NCI-H128 (cell line): Measurements from ENCODE around the gene TNFRSF19.

Experiments used
- DNase-seq: peaks from one replicate; lab custom pipeline; 2025; ENCODE audit not compliant: unreplicated experiment; lab: John Stamatoyannopoulos, UW

The TNFRSF19 gene

DNA sequence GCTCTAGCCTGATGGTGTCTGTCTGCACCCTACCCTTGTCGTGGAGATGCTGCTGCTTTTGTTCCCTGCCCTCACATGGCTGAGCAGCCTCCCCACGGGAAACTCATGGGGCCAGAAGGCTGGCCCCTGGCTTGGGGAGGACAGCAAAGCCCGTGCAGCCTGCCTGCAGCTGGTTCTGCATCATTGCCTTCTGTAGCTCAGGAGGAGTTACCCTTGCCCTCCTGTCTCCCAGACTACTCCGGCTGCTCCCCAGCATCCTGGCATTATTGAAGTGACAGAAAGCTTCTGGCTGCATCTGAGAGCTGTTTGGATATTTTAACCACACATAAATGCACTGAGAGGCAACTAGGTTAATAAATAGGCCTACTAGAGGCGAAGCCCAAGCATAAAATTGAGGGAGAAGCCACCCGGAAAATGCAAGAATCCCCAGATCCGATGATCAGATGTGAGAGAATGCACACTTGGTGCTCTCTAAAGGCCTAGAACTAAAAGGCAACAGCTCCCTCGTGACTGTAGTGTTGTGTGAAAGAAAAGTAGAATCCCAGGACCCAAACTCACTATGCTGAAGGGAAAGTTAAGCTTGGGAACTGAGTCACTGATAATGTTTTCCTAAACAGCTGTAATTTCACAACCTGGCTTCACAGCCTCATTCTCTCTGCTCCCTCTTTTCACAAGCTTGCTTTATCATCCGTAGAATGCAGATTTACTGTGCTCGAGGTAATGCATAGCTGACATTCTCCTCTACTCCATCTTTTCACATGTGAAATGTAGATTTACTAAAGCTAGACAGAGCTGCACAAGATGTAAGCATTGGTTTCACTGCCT, 110.8 kb downstream of the TNFRSF19 start:
- no peak for DNase-seq

DNA sequence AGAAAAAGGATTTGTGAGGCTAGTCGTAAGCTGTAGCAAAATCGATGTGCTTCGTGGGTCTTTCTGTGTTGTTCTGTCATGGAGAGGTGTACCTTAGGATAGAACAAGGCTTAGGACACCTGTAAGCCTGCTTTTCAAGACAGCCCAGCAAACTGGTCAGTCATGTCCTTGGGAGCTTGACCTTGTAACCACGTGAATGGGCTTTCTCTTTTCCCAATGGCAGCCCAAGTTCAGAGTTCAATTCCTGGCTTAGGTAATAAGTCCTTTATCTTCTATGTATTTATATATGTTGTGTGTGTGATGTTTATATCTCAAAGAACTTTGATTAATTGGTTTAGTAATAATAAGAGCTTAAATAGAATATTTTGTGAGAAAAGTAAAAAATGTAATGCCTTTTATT, 112.9 kb downstream of the TNFRSF19 start:
- no peak for DNase-seq

DNA sequence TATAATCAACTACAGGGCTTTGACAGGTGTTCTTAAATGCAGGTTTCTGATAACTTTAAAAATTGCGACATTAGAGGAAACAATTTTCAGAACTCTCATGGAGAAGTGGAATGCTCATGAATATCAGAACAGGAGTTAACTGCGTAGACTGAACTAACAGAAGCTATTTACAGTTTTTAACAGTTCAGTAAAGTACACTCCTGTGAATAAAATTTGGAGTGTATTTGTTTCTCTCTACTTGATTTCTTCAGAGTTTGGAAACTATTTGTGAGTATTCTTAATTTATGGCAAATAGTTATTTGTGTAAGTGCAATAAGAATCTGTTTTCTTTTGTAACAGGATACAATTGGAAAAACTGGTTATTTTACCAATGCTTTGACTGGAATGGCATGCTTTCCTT, 114.4 kb downstream of the TNFRSF19 start:
- DNase-seq = no peak

DNA sequence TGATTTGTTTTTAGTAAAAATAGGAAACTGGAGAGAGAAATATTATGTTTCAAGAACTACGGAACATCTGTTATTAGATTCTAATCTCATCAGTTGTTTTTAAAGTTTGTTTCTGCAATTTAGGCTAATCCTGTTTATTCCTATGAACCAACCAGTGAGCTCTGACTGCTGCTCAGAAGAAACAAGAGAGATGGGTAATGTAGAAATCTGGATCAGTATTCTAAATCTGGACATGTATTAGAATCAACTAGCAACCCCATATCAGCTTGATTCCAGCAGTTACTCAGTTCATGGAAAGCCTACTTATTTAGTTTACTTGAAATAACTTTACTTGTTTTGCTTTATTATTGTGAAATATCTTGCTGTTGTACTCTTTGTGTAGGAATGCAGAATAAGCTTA, 115.2 kb downstream of the TNFRSF19 start:
- no peak for DNase-seq

DNA sequence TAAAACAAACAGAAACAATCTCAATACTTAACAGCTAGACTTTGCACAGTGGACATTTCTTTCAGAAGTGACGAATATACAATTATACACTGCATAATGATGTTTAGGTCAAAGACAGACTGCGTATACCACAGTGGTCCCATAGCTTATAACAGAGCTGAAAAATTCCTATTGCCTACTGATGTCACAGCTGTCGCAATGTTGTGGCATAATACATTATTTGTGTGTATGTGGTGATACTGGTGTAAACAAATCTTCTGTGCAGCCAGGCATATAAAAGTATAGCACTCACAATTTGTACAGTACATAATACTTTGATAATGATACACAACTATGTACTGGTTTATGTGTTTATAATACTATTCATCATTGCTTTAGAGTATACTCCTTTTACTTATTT, 116.7 kb downstream of the TNFRSF19 start:
- DNase-seq = no peak

DNA sequence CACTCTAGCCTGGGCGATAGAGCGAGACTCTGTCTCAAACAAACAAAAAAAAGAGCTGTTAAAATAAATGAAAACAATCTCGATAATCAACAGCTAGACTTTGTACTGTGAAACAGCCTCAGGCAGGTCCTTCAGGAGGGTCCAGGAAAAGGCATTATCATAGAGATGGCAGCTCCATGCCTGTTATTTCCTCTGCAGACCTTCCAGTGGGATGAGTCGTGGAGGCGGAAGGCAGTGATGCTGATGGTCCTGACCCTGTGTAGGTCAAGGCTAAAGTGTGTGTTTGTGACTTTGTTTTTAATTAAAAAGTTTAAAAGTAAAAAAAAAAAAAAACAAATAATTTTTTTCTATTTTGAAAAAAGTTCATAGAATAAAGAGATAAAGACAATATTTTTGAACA, 117.4 kb downstream of the TNFRSF19 start:
- DNase-seq = no peak

DNA sequence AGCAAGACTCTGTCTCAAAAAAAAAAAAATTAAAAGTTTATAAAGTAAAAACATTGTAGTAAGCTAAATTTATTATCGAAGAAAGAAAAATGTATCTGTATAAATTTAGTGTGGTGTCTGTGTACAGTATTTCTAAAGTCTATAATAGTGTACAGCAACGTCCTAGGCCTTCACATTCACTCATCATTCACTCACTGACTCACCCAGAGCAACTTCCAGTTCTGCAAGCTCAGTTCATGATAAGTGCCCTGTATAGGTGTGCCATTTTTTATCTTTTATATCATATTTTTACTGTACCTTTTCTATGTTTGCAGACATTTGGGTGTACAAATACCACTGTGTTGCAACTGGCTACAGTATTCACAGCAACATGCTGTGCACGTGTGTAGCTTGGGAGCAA, 118.1 kb downstream of the TNFRSF19 start:
- DNase-seq = no peak

DNA sequence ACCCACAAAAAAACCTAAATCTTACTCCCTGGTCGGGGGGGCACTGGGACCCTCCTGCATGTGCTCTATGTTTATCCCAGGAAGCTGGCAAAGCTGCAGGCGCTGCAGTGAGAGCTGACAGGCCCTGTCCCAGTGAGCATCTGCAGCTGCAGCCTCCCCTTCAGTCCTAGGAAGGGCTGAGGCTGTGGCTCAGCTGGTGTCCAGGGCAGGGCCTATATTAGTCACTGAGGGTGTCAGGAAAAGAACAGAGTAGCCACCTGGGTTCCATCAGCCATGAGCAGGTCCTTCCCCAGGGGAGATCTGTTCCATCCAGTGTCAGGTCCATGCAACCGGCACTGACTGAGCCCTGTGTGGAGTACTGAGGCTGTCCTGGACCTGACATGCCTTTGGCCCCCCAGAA, 120.5 kb downstream of the TNFRSF19 start:
- no peak for DNase-seq

DNA sequence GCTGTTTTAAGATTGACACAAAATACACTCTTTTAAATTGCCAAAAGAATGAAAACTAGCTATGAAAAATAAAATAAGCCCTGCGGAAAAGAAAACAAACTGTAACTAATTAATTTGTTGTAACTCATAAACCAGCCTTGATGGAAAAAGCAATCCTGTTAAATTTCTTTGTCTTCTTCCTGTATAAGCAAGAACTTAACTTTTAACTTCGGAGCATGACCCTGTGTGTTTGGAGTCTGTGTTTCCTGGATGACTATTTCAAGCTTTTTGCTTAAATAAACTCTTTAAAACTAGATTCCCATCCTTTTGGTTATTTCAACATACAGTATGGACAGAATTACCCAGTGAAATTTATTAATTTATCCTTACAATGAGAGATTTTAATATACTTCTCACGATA, 122.6 kb downstream of the TNFRSF19 start:
- DNase-seq = no peak

DNA sequence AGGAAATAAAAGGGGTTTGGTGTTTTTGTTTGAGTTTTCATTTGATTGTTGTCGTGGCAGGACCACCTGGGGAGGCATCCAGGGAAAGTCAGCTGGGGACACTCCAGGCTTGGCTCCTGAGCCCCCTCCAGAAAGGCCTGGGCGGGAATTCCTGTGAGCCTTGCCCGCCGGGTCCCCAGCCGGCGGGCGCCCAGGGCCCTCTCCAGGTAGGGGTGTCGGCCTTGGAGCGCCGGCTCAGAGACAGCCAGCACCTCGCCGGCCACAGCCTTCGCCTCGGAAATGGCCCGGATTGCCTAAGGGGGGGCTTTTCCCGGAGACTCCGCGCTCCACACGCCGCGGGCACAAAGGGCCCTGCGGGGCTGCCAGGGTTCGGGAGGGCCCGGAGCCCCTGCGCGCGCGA, 125.0 kb downstream of the TNFRSF19 start:
- DNase-seq = no peak

DNA sequence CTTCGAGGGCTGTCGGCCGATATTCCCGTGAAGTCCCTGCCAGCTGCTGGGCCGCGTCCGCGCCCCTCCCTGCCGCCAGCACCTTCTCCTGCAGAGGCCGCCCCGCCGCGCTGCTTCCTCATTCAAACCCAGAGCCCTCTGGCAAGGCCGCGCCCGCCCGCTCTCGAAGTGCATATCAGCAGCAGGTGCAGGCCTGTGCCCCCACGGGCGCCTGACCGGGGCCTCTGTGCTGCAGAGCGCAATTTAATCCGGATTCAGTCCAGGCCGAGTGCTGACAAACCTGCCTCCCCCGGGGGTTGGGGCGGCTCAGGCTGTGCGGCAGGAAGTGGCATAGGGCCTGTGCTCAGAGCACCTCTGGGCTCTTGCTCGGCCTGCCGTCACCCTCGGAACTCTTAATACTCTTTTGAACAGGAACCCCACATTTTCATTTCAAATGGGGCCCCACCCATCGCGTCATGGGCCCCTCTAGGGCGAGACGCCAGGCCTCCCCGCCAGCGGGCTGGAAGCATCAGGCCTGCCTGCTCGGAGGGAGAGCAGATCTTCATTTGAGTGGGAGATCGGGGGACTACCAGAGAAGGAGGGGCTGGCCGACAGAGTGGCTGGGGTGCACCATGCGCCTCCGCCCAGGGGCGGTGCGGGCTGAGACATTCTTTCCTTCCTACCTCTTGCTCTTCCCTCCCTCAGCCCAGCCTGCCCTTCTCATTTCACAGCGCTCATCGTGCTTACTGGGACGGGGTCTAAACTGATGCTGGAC, 125.7 kb downstream of the TNFRSF19 start:
- DNase-seq = no peak

DNA sequence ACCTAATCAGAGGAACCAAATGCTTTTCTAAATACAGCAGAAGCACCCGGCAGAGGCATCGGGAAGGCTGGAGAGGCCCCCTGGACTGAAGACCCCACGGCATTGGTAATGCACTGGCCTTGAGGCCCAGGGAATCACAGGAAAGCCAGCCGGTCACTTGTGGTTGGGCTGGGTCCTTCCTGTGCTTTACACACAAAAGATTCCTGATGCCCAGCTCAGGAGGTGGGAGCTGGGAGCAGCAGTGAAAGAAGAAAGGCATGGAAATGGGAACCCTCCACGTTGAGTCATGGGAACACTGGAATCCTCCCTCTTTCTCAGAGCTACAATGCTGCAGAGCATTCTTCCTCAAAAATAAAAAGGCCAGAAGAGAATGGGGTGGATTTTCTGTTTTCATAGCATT, 126.4 kb downstream of the TNFRSF19 start:
- DNase-seq = no peak

DNA sequence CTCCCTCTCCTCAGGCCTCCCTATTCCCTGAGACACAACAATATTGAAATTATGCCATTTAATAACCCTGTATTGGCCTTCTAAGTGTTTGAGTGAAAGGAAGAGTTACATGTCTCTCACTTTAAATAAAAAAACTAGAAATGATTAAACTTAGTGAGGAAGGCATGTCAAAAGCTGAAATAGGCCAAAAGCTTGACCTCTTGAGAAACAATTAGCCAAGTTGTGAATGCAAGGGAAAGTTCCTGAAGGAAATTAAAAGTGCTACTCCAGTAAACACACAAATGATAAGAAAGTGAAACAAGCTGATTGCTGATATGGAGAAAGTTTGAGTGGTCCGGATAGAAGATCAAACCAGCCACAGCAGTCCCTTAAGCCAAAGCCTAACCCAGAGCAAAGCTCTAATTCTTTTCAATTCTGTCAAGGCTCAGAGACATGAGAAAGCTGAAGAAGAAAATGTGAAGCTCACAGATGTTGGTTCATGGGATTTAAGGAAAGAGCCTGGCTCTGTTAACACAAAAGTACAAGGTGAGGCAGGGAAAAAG, 127.6 kb downstream of the TNFRSF19 start:
- no peak for DNase-seq

DNA sequence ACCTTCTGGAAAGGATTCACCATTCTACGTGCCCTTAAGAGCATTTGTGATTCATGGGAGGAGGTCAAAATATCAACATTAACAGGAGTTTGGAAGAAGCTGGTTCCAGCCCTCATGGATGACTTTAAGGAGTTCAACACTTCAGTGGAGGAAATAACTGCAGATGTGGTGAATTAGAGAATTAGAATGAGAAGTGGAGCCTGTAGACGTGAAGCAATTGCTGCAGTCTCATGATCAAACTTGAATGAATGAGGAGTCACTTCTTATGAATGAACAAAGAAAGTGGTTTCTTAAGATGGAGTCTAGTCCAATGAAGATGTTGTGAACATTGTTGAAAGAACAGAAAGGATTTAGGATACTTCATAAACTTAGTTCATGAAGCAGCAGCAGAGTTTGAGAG, 129.1 kb downstream of the TNFRSF19 start:
- no peak for DNase-seq

DNA sequence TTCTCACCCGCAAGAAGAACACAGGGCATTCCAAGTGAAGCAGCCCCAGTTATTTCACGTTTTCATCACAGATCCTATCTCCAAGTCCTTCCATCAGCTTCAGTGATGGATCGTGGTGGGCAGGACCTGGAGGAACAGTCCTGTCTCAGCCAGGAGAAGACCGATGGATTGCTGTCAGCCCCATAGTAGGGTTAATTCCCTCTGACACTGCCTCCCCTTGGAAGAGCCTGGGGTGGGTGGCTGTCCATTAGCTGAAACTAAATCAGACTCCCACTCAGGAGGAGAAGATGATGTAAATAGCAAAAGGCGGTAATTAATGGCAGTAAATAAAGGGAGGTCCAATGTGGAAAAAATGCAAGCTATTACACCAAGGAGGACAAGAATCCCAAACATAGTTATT, 131.0 kb downstream of the TNFRSF19 start:
- DNase-seq = no peak

DNA sequence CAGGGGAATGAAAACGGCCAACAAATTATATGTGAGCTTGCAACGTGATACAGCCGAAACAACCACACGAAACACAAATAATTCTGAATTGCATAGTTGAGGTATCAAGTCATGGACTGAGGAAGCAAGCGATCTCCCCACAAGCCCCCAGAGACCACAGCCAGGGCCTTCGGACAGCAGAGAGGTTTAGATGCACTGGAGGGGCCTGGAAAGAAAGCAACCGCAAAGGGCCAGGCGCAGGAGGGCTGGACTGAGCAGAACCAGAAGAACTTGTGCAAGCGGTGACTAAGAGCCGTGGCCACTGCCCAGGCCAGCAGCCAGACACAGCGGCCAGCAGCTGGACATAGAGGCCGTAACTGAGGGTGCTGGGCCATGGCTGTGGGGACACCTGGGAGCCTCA, 131.4 kb downstream of the TNFRSF19 start:
- DNase-seq = no peak

DNA sequence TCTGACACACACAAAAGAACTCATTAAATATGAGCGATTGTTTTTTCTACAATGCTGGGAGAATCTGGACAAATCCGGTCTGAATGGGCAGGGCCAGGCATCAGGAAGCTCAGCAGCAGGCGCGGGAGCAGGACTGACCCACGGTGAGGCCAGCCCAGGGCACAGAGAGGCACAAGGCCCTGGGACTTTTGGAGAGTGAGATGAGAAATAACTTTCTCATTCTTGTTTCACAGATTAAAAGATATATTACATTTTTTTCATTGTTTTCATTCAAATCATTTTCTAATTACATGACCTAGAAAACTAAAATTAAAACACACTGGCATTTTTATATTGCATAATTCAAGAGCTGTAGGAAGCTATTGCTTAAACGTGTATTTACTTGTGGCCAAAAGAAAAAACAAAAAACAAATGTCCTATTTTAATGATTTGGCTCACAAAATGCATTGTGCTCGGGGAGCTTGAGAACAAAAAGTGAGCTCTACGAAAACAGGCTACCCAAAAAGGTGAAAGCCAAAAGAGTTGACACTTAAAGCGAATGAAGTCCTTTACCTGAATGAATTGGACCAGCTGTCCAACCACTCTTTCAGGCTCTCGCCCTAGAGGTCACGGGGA, 133.1 kb downstream of the TNFRSF19 start:
- DNase-seq = no peak

DNA sequence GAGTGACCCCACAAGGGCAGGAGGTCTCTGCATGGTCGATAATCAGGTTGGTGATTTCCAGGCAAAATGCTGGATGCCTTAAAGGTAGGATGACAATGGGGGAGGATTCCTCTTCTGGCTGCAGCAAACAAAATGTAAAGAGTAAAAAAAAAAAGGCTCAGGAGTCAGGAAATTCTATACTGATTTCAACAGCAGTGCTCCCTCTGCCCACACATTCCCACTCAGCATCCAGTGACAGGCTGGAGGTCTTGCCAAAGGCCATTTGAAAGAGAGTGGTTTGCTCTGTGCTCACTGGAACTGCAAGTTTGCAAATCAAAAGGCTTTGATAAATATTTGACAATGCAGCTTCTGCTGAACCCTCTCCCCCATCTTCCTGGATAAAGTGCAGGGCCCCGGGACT, 135.4 kb downstream of the TNFRSF19 start:
- no peak for DNase-seq

DNA sequence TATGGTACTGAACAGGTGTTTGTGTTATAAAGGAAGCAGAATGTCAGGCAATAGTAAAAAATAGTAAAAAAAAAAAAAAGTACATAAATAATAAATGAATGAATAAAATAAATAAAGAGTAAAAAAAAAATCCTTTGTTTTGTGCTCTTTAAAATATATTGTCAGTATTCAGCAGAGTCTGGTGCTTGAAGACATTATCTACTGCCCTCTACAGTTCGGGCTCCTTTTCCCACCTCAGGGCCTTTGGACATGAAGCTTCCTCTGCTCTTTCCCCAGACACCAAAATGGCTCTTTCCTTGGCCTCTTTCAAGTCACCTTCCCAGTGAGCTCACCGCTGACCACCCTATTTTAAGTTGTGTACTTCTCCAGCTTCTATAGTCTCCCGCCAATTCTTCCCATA, 137.5 kb downstream of the TNFRSF19 start:
- DNase-seq = no peak

DNA sequence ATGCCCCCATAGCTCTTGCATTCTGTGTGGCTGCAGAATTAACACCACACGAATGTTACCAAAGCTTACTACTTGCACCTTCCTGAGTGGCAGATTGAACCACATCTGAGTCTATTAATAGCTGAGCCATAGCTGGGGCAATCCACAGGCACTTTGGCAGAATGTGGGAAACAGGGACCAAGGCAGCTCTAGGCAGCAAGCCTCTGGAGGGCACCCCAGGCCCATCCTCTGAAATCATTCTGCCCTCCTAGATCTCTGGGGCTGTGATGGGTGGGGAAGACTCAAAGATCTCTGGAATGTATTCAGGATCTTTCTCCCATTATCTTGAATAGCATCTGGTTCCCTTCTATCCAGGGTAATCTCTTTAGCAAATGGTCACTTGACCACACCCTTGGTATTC, 139.3 kb downstream of the TNFRSF19 start:
- DNase-seq = no peak

DNA sequence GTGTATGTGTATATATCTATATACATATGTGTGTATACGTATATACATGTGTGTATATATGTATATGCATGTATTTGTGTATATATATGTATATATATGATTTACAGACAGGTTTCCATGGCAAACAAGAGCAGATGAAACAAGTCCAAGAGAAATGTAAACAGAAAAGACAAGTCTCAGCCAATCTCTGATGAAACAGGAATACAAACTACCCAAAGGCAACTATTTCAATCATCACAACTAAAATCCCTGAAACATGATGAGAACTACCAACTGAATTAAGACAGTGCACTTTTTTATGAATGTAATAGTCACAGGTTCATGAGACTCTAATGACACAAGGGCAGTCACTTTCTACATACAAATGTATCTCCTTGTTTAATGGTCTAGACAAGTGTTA, 140.2 kb downstream of the TNFRSF19 start:
- DNase-seq = no peak

DNA sequence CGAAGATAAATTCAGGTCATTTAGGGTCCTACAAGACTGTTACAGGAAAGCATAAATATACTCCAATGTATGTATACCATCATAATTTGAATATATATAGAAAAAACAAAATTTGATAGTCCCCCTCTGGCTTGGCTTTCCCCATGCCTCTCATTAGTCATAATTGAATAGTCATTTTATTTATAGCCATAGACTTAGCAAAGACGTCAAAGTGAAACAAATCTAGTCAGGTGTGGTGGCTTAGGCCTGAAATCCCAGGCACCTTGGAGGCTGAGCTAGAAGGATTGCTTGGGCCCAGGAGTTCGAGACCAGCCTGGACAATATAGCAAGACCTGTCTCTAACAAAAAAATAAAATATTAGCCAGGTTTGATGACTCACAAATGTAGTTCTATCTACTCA, 141.1 kb downstream of the TNFRSF19 start:
- DNase-seq = no peak
